LNCaP clone FGC (cell line): ENCODE measurements around the gene MUC12.
"Not testable (repeated sequence)": the region's sequence is repeated elsewhere in the genome, so short reads cannot be mapped to it uniquely, and the experiment has no call there.

Experiments used
- DNase-seq: peaks from one replicate; pipeline ENCODE4 v3.0.0-alpha.2; 2011; ENCODE audit warnings: low read depth
- H3K4me3 ChIP-seq: 2 replicates; pipeline ENCODE4 v1.5.1; 2011; ENCODE audit warnings: mild to moderate bottlenecking, low read depth, low read length, control low read depth
- CTCF ChIP-seq: IDR thresholded peaks from 2 replicates; pipeline ENCODE4 v1.5.1; 2012; ENCODE audit warnings: mild to moderate bottlenecking; ENCODE audit not compliant: control insufficient read depth, insufficient read depth; ENCODE audit errors: extremely low read depth

Gene MUC12

DNA sequence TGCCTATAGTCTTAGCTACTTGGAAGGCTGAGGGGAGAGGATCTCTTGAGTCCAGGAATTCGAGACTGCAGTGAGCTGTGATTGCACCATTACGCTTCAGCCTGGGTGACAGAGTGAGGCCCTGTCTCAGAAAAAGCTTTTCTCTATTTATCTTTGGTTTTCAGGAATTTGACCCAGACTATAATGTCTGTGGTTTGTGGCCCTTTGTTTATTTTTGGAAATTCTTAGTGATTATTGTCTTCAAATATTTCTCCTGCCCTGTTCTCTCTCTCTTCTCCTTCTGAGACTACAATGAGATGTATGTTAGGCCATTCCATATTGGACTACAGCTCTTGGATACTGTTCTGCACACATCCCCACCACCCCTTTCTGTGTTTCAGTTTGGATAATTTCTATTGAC is 4.7 kb downstream of the MUC12 start:
- TF ChIP-seq CTCF = no peak
- no peak overlapping the region for H3K4me3 ChIP-seq
- no peak for DNase-seq

GRCh38 chr7:100975371-100975821 is 6.0 kb downstream of the MUC12 start:
- no peak for DNase-seq
- H3K4me3 ChIP-seq = no peak overlapping the region
- no peak for TF ChIP-seq CTCF

DNA sequence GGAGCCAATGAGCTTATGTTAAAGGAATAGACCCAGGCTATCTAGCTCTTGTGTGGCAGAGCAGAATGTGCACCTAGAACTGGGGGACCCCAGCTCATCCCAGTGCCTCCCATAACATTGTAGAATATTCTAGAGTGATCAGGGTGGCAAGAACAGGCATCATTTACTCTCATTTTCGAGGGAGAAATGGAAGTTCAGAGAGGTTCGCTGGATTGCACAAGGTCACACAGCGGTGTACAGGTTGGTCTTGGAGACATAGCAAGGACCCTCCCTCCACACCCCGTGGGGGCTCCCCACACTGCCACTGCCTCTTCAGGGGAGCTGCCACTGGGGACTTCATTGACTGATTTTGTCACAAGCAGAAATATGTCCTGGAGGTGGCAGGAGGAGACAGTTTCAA is 8.9 kb downstream of the MUC12 start:
- no peak overlapping the region for H3K4me3 ChIP-seq
- TF ChIP-seq CTCF = no peak
- DNase-seq = no peak

DNA sequence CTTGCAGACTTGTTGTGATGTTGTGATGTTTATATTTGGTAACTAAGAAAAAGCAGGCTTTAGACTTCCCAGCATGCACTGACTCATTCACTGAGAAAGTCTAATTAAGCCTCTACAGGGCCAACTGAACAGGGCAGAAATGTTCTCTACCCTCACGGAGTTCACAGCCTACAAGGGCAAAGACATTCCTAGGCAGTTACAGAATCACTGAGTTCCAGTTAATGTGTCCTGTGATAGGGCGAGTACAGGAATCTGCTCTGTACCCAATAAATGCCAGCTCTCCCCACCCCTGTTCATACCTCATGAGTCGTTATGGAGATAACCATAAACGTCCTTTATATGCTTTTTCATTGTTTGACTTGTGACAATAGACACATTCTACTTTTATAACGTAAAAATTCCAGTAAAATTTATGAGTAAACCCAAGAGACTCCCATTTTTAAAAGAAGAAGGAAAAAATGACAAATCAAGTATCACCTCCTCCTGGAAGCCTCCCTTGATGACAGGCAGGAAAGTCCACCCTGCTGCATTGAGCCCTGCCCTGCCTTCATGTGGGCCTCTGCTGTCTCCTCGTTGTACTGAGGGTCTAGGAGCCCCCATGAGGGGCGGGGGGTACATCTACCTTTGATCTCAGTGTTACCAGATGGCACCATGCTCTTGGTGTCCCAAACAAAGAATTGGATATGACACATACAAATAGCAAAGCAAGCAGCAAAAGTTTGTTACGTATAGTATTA is 14.3 kb downstream of the MUC12 start:
- no peak for TF ChIP-seq CTCF
- peak; percentile 81 for DNase-seq
- no peak overlapping the region for H3K4me3 ChIP-seq

GRCh38 chr7:100984241-100984918 is 15.0 kb downstream of the MUC12 start:
- DNase-seq, H3K4me3 ChIP-seq: not testable (repeated sequence)

DNA sequence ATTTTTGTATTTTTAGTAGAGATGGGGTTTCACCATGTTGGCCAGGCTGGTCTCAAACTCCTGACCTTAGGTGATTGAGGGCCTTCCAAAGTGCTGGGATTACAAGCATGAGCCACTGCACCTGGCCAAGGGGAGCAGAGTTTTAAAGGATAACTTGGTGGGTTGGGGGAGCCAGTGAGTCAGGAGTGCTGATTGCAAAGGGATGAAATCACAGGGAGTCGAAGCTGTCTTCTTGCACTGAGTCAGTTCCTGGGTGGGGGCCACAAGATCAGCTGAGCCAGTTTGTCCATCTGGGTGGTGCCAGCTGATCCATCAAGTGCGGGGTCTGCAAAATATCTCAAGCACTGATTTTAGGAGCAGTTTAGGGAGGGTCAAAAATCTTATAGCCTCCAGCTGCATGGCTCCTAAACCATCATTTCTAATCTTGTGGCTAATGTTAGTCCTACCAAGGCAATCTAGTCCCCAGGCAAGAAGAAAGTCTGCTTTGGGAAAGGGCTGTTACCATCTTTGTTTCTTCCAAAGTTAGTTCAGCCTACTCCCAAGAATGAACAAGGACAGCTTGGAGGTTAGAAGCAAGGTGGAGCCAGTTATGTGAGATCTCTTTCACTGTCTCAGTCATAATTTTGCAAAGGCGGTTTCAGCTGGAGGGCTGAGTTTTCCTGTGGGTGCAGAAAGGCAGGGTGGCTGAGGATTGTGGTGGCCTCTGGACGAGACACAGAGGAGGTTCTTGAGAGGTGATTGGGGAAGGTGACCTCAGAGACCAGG is 15.8 kb downstream of the MUC12 start:
- not testable (repeated sequence) for H3K4me3 ChIP-seq, DNase-seq

DNA sequence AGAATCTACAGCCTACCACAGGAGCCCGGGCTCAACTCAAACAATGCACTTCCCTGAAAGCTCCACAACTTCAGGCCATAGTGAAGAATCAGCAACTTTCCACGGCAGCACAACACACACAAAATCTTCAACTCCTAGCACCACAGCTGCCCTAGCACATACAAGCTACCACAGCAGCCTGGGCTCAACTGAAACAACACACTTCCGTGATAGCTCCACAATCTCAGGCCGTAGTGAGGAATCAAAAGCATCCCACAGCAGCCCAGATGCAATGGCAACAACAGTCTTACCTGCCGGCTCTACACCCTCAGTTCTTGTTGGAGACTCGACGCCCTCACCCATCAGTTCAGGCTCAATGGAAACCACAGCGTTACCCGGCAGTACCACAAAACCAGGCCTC is 22.3 kb downstream of the MUC12 start:
- DNase-seq = no peak
- H3K4me3 ChIP-seq = no peak overlapping the region
- no peak for TF ChIP-seq CTCF

GRCh38 chr7:100992280-100992679 is 22.9 kb downstream of the MUC12 start:
- H3K4me3 ChIP-seq, DNase-seq: not testable (repeated sequence)

DNA sequence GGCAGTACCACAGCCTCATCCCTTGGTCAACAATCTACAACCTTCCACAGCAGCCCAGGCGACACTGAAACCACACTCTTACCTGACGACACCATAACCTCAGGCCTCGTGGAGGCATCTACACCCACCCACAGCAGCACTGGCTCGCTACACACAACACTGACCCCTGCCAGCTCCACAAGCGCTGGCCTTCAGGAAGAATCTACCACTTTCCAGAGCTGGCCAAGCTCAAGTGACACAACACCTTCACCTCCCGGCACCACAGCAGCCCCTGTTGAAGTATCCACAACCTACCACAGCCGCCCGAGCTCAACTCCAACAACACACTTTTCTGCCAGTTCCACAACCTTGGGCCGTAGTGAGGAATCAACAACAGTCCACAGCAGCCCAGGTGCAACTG is 25.3 kb downstream of the MUC12 start:
- not testable (repeated sequence) for H3K4me3 ChIP-seq

DNA sequence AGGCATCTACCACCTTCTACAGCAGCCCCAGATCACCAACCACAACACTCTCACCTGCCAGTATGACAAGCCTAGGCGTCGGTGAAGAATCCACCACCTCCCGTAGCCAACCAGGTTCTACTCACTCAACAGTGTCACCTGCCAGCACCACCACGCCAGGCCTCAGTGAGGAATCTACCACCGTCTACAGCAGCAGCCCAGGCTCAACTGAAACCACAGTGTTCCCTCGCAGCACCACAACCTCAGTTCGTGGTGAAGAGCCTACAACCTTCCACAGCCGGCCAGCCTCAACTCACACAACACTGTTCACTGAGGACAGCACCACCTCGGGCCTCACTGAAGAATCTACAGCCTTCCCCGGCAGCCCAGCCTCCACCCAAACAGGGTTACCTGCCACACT is 29.2 kb downstream of the MUC12 start:
- DNase-seq, H3K4me3 ChIP-seq: not testable (repeated sequence)

More for the DNA sequence above, 25.3 kb downstream of the MUC12 start:
- not testable (repeated sequence) for DNase-seq

DNA sequence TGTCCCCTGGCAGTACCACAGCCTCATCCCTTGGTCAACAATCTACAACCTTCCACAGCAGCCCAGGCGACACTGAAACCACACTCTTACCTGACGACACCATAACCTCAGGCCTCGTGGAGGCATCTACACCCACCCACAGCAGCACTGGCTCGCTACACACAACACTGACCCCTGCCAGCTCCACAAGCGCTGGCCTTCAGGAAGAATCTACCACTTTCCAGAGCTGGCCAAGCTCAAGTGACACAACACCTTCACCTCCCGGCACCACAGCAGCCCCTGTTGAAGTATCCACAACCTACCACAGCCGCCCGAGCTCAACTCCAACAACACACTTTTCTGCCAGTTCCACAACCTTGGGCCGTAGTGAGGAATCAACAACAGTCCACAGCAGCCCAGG is 30.0 kb downstream of the MUC12 start:
- DNase-seq = not testable (repeated sequence)

DNA sequence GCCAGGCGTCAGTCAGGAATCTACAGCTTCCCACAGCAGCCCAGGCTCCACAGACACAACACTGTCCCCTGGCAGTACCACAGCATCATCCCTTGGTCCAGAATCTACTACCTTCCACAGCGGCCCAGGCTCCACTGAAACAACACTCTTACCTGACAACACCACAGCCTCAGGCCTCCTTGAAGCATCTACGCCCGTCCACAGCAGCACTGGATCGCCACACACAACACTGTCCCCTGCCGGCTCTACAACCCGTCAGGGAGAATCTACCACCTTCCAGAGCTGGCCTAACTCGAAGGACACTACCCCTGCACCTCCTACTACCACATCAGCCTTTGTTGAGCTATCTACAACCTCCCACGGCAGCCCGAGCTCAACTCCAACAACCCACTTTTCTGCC is 30.7 kb downstream of the MUC12 start:
- H3K4me3 ChIP-seq, DNase-seq: not testable (repeated sequence)

More for the DNA sequence above, 30.0 kb downstream of the MUC12 start:
- not testable (repeated sequence) for H3K4me3 ChIP-seq
